H9 (cell line): ENCODE measurements around the gene ABCG4. TPM values are rescaled to one million over a fixed set of nuclear protein-coding genes. Genes with fewer than 3 reads are reported as not detected.

Experiments used
- DNase-seq: peaks from one replicate; pipeline ENCODE4 v3.0.0-alpha.2; 2017
- H2AFZ ChIP-seq: one replicate; pipeline ENCODE4 v1.6.1; 2013; ENCODE audit warnings: mild to moderate bottlenecking, low read length, control low read depth, moderate library complexity
- H2AK5ac ChIP-seq: 2 replicates; pipeline ENCODE4 v1.6.1; 2013; ENCODE audit warnings: low read length, control low read depth, mixed read lengths; ENCODE audit not compliant: insufficient read length
- H2BK120ac ChIP-seq: one replicate; pipeline ENCODE4 v1.6.1; 2013; ENCODE audit warnings: low read depth, mild to moderate bottlenecking, low read length, control low read depth, inconsistent platforms; ENCODE audit not compliant: poor library complexity, severe bottlenecking
- H2BK12ac ChIP-seq: 2 replicates; pipeline ENCODE4 v1.6.1; 2013; ENCODE audit warnings: low read length, control low read depth, mixed read lengths, low read depth; ENCODE audit not compliant: insufficient read length
- H2BK15ac ChIP-seq: 2 replicates; pipeline ENCODE4 v1.6.1; 2013; ENCODE audit warnings: low read depth, low read length, control low read depth
- H2BK20ac ChIP-seq: one replicate; pipeline ENCODE4 v1.6.1; 2013; ENCODE audit warnings: low read depth, mild to moderate bottlenecking, low read length, control low read depth, inconsistent platforms; ENCODE audit not compliant: poor library complexity, severe bottlenecking
- H2BK5ac ChIP-seq: 2 replicates; pipeline ENCODE4 v1.6.1; 2013; ENCODE audit warnings: low read length, control low read depth, mixed read lengths; ENCODE audit not compliant: insufficient read length
- H3K14ac ChIP-seq: 2 replicates; pipeline ENCODE4 v1.6.1; 2013; ENCODE audit warnings: low read length, control low read depth; ENCODE audit not compliant: insufficient read depth
- H3K18ac ChIP-seq: 2 replicates; pipeline ENCODE4 v1.6.1; 2013; ENCODE audit warnings: low read depth, mild to moderate bottlenecking, mixed read lengths, low read length, control low read depth; ENCODE audit not compliant: insufficient read length
- H3K23ac ChIP-seq: 2 replicates; pipeline ENCODE4 v1.6.1; 2013; ENCODE audit warnings: low read length, control low read depth, mixed read lengths, low read depth; ENCODE audit not compliant: insufficient read length
- H3K23me2 ChIP-seq: 2 replicates; pipeline ENCODE4 v1.6.1; 2013; ENCODE audit warnings: low read depth, mild to moderate bottlenecking, mixed read lengths, low read length, control low read depth; ENCODE audit not compliant: insufficient read length, poor library complexity, severe bottlenecking
- H3K27ac ChIP-seq: 2 replicates; pipeline ENCODE4 v1.5.1; 2013; ENCODE audit warnings: low read length, control low read depth, mixed read lengths, low read depth; ENCODE audit not compliant: insufficient read length
- H3K27me3 ChIP-seq: 2 replicates; pipeline ENCODE4 v1.6.1; 2013; ENCODE audit warnings: low read length, control low read depth, inconsistent platforms; ENCODE audit not compliant: insufficient read depth
- H3K4ac ChIP-seq: 2 replicates; pipeline ENCODE4 v1.6.1; 2013; ENCODE audit warnings: low read depth, mild to moderate bottlenecking, control low read depth, inconsistent platforms, low read length, moderate library complexity
- H3K4me1 ChIP-seq: 2 replicates; pipeline ENCODE4 v1.6.1; 2013; ENCODE audit warnings: low read length, control low read depth, inconsistent platforms; ENCODE audit not compliant: insufficient read depth
- H3K4me2 ChIP-seq: 2 replicates; pipeline ENCODE4 v1.6.1; 2013; ENCODE audit warnings: low read length, control low read depth, mixed read lengths; ENCODE audit not compliant: insufficient read length, insufficient read depth
- H3K56ac ChIP-seq: 2 replicates; pipeline ENCODE4 v1.6.1; 2013; ENCODE audit warnings: low read depth, mild to moderate bottlenecking, mixed read lengths, low read length, control low read depth; ENCODE audit not compliant: insufficient read length
- H3K79me1 ChIP-seq: 2 replicates; pipeline ENCODE4 v1.6.1; 2013; ENCODE audit warnings: low read depth, mild to moderate bottlenecking, moderate library complexity, low read length, control low read depth, inconsistent platforms; ENCODE audit not compliant: insufficient read depth, poor library complexity, severe bottlenecking
- H3K79me2 ChIP-seq: 2 replicates; pipeline ENCODE4 v1.6.1; 2013; ENCODE audit warnings: low read length, control low read depth, inconsistent platforms; ENCODE audit not compliant: insufficient read depth
- H3K9ac ChIP-seq: 2 replicates; pipeline ENCODE4 v1.6.1; 2013; ENCODE audit warnings: low read length, control low read depth, mixed read lengths; ENCODE audit not compliant: insufficient read length; ENCODE audit errors: extremely low read depth
- H3K9me3 ChIP-seq: one replicate; pipeline ENCODE4 v1.6.1; 2013; ENCODE audit warnings: low read depth, low read length, inconsistent platforms; ENCODE audit not compliant: control insufficient read depth
- H3T11ph ChIP-seq: one replicate; pipeline ENCODE4 v1.6.1; 2013; ENCODE audit warnings: mild to moderate bottlenecking, low read length, control low read depth, inconsistent platforms
- H4K20me1 ChIP-seq: one replicate; pipeline ENCODE4 v1.6.1; 2013; ENCODE audit not compliant: control insufficient read depth, insufficient read length, insufficient read depth
- H4K5ac ChIP-seq: 2 replicates; pipeline ENCODE4 v1.6.1; 2013; ENCODE audit warnings: low read depth, mild to moderate bottlenecking, mixed read lengths, low read length, control low read depth; ENCODE audit not compliant: insufficient read length
- H4K8ac ChIP-seq: replicated peaks from 2 replicates; pipeline ENCODE4 v1.6.1; 2013; ENCODE audit warnings: low read length, control low read depth, mixed read lengths, low read depth; ENCODE audit not compliant: insufficient read length
- H4K91ac ChIP-seq: 2 replicates; pipeline ENCODE4 v1.6.1; 2013; ENCODE audit warnings: low read depth, mild to moderate bottlenecking, moderate library complexity, mixed read lengths, low read length, control low read depth; ENCODE audit not compliant: insufficient read length
- H3K27ac Mint-ChIP-seq, 3 experiments: 2 replicates in 2 of 3; 3 replicates in 1 of 3; pipeline ENCODE4 v1.8.0; 2020 to 2021; ENCODE audit warnings: mixed read lengths in 3 of 3, mild to moderate bottlenecking in 1 of 3, moderate library complexity in 1 of 3
- H3K27me3 Mint-ChIP-seq: 2 replicates; pipeline ENCODE4 v1.8.0; 2021; ENCODE audit warnings: low read depth, mild to moderate bottlenecking, moderate library complexity, mixed read lengths
- H3K36me3 Mint-ChIP-seq, 3 experiments: 2 replicates in 2 of 3; 3 replicates in 1 of 3; pipeline ENCODE4 v1.8.0; 2020 to 2021; ENCODE audit warnings: low read depth in 3 of 3, mixed read lengths in 3 of 3; ENCODE audit not compliant: insufficient read depth in 1 of 3
- H3K4me1 Mint-ChIP-seq, 2 experiments: 2 replicates each; pipeline ENCODE4 v1.8.0; 2020; ENCODE audit warnings: mixed read lengths in 2 of 2
- H3K4me3 Mint-ChIP-seq, 2 experiments: 2 replicates in 1 of 2; 3 replicates in 1 of 2; pipeline ENCODE4 v1.8.0; 2020 to 2021; ENCODE audit warnings: mild to moderate bottlenecking in 2 of 2, mixed read lengths in 2 of 2, moderate library complexity in 1 of 2
- H3K9me3 Mint-ChIP-seq, 2 experiments: 2 replicates in 1 of 2; 3 replicates in 1 of 2; pipeline ENCODE4 v1.8.0; 2020; ENCODE audit warnings: mild to moderate bottlenecking in 2 of 2, mixed read lengths in 2 of 2, moderate library complexity in 1 of 2
- WGBS: extraction: QIAGEN DNeasy Blood & Tissue Kit; methylation state at CpG from one replicate; pipeline ENCODE4 v1.1.7; 2013; ENCODE audit warnings: missing lambda C conversion rate, low lambda C conversion rate, mixed read lengths; ENCODE audit not compliant: insufficient read length; ENCODE audit errors: extremely low coverage; 5-methylcytosine and 5-hydroxymethylcytosine counted together
- total RNA-seq: library from RNA; stranded (reverse); gene quantifications from 2 replicates; pipeline ENCODE4 v1.2.1, GENCODE V29; 2021
- TF ChIP-seq, protein P1 (sequence below): fragments of 200-600 bp; sonication (generic); conservative IDR thresholded peaks from 3 replicates; pipeline ENCODE4 v1.8.0; 2021; ENCODE audit warnings: antibody characterized with exemption, mild to moderate bottlenecking

ABCG4 gene
- total RNA-seq, 1 experiment from 2014 or later: 1.2 TPM

DNA sequence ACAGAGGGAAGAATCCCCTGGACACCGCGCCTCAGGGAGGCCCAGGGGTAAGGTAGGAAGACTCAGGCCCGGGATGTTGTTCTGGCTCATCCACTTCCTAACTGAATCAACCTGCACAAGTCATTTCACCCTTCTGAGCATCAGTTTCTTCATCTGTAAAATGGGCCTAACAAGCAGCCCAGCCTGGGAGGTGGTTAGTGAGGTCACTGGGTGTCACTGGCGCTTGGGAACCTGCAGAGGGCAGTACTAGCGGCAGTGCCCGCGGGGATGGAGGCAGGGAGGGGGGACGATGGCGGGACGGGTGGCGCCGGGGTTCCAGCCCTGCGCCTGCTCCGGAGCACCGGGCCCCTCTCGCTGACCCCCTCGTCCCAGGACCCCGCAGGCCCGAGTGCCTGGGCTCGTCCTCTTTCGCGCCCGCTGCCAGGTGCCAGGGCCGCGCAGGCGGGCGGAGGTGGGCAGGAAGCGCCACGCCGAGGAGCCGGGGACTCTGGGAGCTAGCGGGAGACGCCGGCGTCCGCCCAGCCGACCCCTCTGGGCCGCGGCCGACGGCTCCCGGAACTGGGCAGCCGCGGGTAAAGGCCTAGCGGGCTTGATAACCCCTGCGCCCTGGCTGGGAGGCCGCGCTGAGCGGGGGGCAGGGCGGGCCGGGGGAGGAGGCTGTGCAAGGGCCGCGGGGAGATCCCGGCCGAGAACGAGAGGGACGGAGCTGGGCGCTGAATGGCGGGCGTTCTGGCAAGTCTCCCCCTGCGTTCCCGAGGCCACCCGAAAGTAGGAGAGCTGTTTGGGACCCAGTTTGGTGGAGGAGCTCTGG is 19.8 kb downstream of the ABCG4 start, which contains the start of gene NLRX1:
TSS of gene NLRX1 (plus strand) at position 255 of the 811 bp plus-strand sequence. CDS start 2,679 bp downstream, outside the sequence.
- no peak within 1 kb of the TSS for H2BK5ac ChIP-seq
- H3K27me3 ChIP-seq: no peaks in the 10 kb centered on the region
- WGBS: no CpG with 5 or more reads among the region's 63 CpGs
- H3K9me3 ChIP-seq: no peaks in the 10 kb centered on the region
- no peak within 1 kb of the TSS for H3K23ac ChIP-seq
- DNase-seq: peak; percentile 85
- H4K5ac ChIP-seq: no peak within 1 kb of the TSS
- H3K14ac ChIP-seq: peak within 1 kb of the TSS; percentile 91; the same call in 1 of the 2 replicates
- Mint-ChIP-seq H3K9me3 (peaks cover 0 to 3% of the 10 kb centered on the region in 2 experiments; a peak in 1 of 5 replicates), H3K27me3 (no peaks in the 10 kb centered on the region; the same call in 1 of the 2 replicates), H3K4me3 (peak within 1 kb of the TSS; percentile 83 to 94), H3K36me3 (0 out of 7 replicates have a peak, but pooled peaks cover 0 to 4% (median 0%) of the 10 kb centered on the region in 3 experiments), H3K4me1 (peaks cover 24 to 33% of the 10 kb centered on the region in 2 experiments), H3K27ac (peak within 1 kb of the TSS; percentile 80 to 97 (median 93); a peak in 6 of 7 replicates)
- no peak within 1 kb of the TSS for H3K56ac ChIP-seq
- H3K4me1 ChIP-seq: peaks cover 3% of the 10 kb centered on the region; the same call in 1 of the 2 replicates
- peaks cover 2% of the 10 kb centered on the region for H3K23me2 ChIP-seq
- H2BK15ac ChIP-seq: no peak within 1 kb of the TSS
- H2BK12ac ChIP-seq: no peak within 1 kb of the TSS
- H3K9ac ChIP-seq: peak within 1 kb of the TSS; percentile 69
- H3K27ac ChIP-seq: peak within 1 kb of the TSS; percentile 34
- H2AK5ac ChIP-seq: no peak within 1 kb of the TSS
- H3K18ac ChIP-seq: peak within 1 kb of the TSS; percentile 90
- H4K20me1 ChIP-seq: no peaks in the 10 kb centered on the region
- H2AFZ ChIP-seq: no peak within 1 kb of the TSS
- H3K79me1 ChIP-seq: no peaks in the 10 kb centered on the region
- H3K4me2 ChIP-seq: peak within 1 kb of the TSS; percentile 56
- H2BK120ac ChIP-seq: no peak within 1 kb of the TSS
- no peak within 1 kb of the TSS for H4K8ac ChIP-seq
- no peak within 1 kb of the TSS for H3K4ac ChIP-seq
- no peak within 1 kb of the TSS for H2BK20ac ChIP-seq
- H3T11ph ChIP-seq: no peak within 1 kb of the TSS
- TF ChIP-seq, protein P1, sequence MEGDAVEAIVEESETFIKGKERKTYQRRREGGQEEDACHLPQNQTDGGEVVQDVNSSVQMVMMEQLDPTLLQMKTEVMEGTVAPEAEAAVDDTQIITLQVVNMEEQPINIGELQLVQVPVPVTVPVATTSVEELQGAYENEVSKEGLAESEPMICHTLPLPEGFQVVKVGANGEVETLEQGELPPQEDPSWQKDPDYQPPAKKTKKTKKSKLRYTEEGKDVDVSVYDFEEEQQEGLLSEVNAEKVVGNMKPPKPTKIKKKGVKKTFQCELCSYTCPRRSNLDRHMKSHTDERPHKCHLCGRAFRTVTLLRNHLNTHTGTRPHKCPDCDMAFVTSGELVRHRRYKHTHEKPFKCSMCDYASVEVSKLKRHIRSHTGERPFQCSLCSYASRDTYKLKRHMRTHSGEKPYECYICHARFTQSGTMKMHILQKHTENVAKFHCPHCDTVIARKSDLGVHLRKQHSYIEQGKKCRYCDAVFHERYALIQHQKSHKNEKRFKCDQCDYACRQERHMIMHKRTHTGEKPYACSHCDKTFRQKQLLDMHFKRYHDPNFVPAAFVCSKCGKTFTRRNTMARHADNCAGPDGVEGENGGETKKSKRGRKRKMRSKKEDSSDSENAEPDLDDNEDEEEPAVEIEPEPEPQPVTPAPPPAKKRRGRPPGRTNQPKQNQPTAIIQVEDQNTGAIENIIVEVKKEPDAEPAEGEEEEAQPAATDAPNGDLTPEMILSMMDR: peak; percentile 85
- H3K79me2 ChIP-seq: no peaks in the 10 kb centered on the region
- no peak within 1 kb of the TSS for H4K91ac ChIP-seq
